NCI-H1417 (cell line): ENCODE results near the gene MYADML2.
"Not testable (repeated sequence)": the region's sequence is repeated elsewhere in the genome, so short reads cannot be mapped to it uniquely, and the experiment has no call there.

Experiments
- DNase-seq, 3 experiments: peaks; one replicate each; lab custom pipeline; 2025; lab: John Stamatoyannopoulos, UW

Gene MYADML2

GRCh38 chr17:81959362-81960129 lies 12.5 kb upstream of the MYADML2 start:
- peak; percentile 45 to 77 (median 75) for DNase-seq

DNA sequence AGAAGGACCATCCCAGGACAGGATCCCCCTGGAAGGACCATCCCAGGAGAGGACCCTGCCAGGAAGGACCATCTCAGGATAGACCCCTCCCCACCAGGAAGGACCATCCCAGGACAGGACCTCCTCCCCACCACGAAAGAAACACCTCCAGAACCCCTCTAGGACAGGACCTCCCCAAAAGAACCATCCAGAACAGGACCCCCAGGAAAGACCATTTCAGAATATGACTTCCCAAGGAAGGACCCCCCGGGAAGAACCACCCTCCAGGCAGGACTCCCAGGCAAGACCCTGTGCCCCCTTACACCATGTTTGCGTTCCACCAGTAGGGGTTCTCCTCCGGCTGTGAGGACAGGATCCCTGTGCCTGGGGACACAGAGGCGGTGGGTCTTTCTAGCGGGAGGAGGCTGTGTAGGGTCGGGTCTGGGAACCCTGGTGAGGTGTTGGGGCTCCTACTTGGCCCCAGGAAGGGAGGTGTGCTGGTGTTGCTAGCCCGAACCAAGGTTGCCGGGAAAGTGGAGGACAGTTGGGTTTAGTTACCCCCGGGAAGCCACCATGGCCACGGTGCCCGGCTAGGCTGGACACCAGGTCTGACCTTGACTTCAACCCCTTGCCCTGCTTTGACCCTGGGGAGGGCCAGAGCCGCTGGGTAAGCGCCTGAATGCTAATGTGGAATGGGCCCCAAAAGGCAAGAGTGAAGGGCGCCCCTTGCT lies 11.8 kb upstream of the MYADML2 start:
- DNase-seq: no peak

DNA sequence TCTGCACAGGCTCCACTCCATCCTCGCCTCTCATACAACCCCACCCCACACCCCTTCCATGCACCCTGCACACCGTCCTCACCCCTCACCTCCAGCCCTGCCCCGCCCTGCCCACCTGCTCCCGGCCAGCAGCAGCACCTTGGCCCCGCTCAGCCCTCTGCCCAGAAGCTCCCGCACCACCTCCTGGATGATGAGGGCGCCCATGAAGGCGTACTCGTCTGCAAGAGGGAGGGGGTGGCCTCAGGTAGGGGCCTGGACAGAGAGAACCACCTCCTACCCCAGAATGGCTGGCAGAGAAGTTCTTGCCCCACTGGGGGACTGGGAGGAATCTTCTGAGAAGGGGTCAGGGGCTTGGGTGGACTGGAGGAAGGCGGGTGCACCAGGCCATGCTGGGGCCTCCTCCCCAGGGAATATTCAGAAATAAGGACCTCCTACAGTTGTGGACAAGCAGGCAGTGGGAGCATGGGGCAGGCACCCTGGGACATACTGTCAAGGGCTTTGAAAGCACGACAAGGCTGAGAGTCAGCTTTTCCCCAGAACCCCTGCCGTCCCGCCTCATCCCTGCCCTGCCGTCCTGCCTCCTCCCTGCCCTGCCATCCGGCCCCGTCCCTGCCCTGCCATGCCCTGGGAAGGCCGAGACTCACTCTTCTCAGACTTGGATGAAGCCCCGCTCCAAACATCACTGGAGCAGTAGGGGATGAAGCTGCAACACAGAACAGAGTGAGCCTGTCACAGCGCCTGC lies 10.8 kb upstream of the MYADML2 start:
- no peak for DNase-seq

DNA sequence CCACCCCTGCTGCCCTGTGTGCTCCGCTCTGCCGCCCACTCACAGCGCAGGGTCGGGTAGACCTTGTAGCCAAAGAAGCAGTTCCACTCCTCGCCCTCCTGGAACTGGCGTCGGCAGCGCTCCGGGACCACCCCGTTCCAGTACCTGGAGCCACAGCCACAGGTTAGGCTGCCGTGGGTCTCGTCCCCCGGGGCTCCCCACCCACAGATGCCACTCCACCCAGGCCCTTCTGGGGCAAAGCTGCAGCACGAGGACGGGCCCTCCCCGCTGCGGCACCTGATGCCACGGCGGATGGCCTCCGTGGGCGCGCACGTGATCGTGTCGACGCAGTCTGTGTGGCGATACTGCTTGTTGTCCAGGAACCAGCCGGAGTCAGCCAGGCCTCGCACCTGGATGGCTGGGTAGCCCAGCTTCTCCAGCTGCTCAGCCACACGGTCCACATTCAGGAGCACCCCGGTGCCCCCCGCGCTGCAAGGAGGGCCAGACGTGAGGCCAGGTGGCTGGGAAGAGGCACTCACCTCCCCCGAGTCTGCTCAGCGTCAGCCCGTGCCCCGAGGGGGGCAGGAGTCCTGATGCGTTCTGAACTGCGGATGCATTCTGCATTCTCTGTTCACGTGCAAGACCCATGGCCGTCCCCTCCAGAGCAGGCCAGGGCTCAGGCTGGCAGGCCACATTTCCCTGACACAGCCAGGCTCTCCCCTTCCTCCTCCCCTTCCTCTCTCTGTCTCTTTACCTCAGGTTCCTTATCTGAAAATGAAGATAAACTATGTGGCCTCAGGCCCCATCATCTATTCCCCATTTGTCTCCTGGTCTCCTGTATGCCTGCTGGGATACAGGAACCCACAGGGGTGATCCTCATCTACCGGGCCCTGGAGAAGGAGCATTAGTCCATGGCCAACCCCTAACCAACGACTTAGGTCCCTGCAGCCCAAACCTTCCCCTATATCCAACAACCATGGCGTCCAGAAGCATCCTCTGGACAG lies 9.9 kb upstream of the MYADML2 start:
- no peak for DNase-seq

DNA sequence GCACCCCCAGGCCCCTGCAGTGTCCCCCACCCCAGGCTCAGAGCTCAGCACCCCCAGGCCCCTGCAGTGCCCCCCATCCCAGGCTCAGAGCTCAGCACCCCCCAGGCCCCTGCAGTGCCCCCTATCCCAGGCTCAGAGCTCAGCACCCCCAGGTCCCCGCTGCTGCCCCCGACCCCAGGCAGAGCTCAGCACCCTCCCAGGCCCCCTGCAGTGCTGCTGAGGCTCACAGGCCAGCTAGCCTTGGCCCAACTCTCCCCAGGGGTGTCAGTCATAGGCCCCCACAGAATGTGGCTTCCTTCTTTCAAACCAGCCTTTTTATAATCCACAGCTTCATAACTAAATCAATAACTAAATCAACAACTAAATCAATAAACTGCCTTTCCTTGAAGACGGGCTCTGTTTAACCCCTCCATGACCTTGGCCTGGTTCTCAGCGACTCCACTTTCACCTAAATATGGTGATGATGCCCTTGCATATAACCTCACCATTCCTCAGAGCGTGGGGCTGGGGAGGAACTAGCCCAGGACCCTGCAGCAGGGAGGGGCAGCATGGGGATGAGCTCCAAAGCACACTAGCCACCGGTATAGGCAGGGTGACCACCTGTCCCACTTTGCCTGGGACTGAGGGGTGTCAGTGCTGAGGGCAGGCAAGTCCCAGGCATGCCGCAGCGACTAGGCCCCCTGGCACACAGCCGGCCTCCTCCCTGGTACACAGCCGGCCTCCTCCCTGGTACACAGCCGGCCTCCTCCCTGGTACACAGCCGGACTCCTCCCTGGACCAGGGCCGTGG lies 8.9 kb upstream of the MYADML2 start:
- no peak for DNase-seq

- no peak for DNase-seq
Measured at GRCh38 chr17:81955058-81955681, 8.1 kb upstream of the MYADML2 start.

DNA sequence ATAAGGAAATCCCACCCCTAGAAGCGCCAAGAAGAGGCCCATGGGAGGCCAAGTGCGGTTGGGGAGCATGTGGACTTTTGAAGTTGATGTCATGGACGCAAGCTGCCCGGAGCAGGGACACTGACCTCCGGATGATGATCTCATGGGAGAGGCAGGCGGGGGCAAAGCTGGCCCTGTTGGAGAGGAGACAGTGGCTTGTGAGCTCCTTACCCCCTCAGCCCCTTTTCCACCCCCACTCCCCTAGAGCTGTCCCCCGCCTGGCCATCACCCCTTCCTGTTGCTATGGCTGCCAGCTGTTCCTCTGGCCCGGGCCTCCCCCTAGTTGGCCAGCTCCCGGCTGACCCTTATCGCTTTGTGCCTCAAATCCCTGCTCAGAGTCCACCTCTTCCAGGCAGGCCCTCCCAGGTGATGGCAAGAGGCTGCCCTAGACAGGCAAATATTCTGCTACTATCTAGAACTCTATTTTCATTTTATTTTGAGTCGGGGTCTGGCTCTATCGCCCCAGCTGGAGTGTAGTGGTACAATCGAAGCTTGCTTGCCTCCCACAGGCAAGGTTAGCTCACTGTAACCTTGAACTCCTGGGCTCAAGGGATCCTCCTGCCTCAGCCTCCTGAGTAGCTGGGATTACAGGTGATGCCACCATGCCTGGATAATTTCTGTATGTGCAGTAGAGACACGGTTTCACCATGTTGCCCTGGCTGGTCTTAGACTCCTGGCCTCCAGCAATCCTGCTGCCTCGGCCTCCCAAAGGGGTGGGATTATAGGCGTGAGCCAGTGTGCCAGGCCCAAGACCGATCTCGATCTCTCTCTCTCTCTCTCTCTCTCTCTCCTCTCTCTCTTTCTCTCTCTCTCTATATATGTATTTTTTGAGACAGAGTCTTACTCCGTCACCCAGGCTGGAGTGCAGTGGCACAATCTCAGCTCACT lies 7.4 kb upstream of the MYADML2 start:
- no peak for DNase-seq

GRCh38 chr17:81953443-81953842 lies 6.4 kb upstream of the MYADML2 start:
- DNase-seq: not testable (repeated sequence)

GRCh38 chr17:81952792-81953228 lies 5.8 kb upstream of the MYADML2 start:
- no peak for DNase-seq

- DNase-seq: no peak
Measured at GRCh38 chr17:81951785-81952684, 5.0 kb upstream of the MYADML2 start.

DNA sequence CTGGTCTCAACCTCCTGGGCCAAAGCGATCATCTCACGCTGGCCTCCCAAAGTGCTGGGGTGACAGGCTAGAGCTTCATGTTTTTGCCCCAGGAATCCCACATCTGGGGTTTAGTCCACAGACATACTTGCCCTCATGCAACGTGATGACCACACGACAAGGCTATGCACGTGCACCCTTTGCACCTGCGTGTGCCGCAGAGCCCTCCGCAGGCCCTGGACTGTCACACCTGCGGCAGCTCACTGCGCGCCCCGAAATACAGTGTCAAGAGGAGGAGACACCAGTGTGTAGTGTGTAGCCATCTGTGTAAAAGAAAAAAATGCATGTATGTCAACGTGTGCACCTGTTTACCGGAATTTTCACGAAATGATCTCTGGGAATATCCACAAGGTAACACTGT lies 3.5 kb upstream of the MYADML2 start:
- DNase-seq: no peak

- no peak for DNase-seq
Measured at GRCh38 chr17:81948635-81949378, 1.8 kb upstream of the MYADML2 start.

DNA sequence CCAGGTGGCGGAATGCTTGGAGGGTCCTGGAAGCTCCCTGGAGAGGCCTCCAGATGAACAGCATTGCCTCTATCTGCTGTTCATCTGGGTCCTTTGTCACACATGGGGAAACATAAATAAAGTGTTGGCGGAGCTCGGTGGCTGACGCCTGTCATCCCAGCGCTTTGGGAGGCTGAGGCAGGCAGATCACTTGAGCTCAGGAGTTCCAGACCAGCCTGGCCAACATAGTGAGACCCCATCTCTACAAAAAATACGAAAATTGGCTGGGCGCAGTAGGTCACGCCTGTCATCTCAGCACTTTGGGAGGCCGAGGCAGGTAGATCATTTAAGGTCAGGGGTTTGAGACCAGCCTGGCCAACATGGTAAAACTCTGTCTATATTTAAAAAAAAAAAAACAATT lies 2.2 kb downstream of the MYADML2 start:
- no peak for DNase-seq

GRCh38 chr17:81942167-81942553 lies 4.9 kb downstream of the MYADML2 start:
- no peak for DNase-seq

GRCh38 chr17:81941484-81942166 lies 5.4 kb downstream of the MYADML2 start:
- DNase-seq: peak in 2 of 3 experiments; percentile 79 to 80

- DNase-seq: no peak
Measured at GRCh38 chr17:81940538-81941483, 6.2 kb downstream of the MYADML2 start.
